Naive thymus-derived CD4-positive, alpha-beta T cell (primary cell): ENCODE results near the gene MPRIP. TPM values are rescaled to one million over a fixed set of nuclear protein-coding genes. Genes with fewer than 3 reads are reported as not detected.
"Not testable (repeated sequence)": the region's sequence is repeated elsewhere in the genome, so short reads cannot be mapped to it uniquely, and the experiment has no call there.

Experiments
- ATAC-seq: fragments of 150-1000 bp; cut with Tn5 transposase; 2 replicates; pipeline ENCODE4 v1.10.0; 2021; ENCODE audit warnings: mild to moderate bottlenecking, moderate library complexity
- CTCF ChIA-PET: fragments of 350-600 bp; sonication (Branson Sonifier 250); formaldehyde crosslinking; loops from one replicate; lab custom pipeline; 2021; ENCODE audit warnings: antibody characterized with exemption; lab: Charles Lee
- POLR2A ChIA-PET: fragments of 350-600 bp; sonication (Branson Sonifier 250); formaldehyde crosslinking; loops from one replicate; lab custom pipeline; 2021; ENCODE audit warnings: antibody characterized with exemption, inconsistent platforms; lab: Charles Lee
- DNase-seq, 9 donors: peaks; one replicate each; pipeline versions ENCODE4 v3.0.0 to v3.0.0-alpha.2; 2020 to 2022; ENCODE audit warnings: mixed read lengths in 1 of 9
- H3K27ac ChIP-seq: one replicate; pipeline ENCODE4 v1.7.0; 2013; ENCODE audit warnings: mild to moderate bottlenecking, low read depth, low read length, moderate library complexity
- H3K27me3 ChIP-seq, 2 donors: one replicate each; pipeline ENCODE4 v1.7.0; 2013; ENCODE audit warnings: low read length in 2 of 2, mild to moderate bottlenecking in 2 of 2, moderate library complexity in 2 of 2; ENCODE audit not compliant: control insufficient read depth in 2 of 2, insufficient read depth in 2 of 2
- H3K36me3 ChIP-seq, 3 experiments: 1 replicate in 2 of 3; 2 replicates in 1 of 3; pipeline ENCODE4 v1.7.0; 2013; ENCODE audit warnings: low read length in 3 of 3, mild to moderate bottlenecking in 3 of 3, moderate library complexity in 1 of 3; ENCODE audit not compliant: insufficient read depth in 3 of 3, control insufficient read depth in 2 of 3
- H3K4me1 ChIP-seq, 2 donors: one replicate each; pipeline ENCODE4 v1.7.0; 2013; ENCODE audit warnings: low read length in 2 of 2, mild to moderate bottlenecking in 2 of 2, moderate library complexity in 1 of 2; ENCODE audit not compliant: control insufficient read depth in 2 of 2, insufficient read depth in 2 of 2
- H3K4me3 ChIP-seq: 2 replicates; pipeline ENCODE4 v1.7.0; 2013; ENCODE audit warnings: mild to moderate bottlenecking, low read length
- H3K9me3 ChIP-seq, 3 experiments: 1 replicate in 2 of 3; 2 replicates in 1 of 3; pipeline ENCODE4 v1.7.0; 2013; ENCODE audit warnings: low read length in 3 of 3; ENCODE audit not compliant: control insufficient read depth in 2 of 3
- H3K27ac Mint-ChIP-seq, 9 donors: one replicate each; pipeline ENCODE4 v1.8.0; 2020 to 2022; ENCODE audit warnings: mixed read lengths in 9 of 9, mild to moderate bottlenecking in 8 of 9, moderate library complexity in 5 of 9, inconsistent platforms in 2 of 9
- H3K27me3 Mint-ChIP-seq, 5 donors: one replicate each; pipeline ENCODE4 v1.8.0; 2021 to 2022; ENCODE audit warnings: mixed read lengths in 5 of 5, mild to moderate bottlenecking in 1 of 5
- H3K36me3 Mint-ChIP-seq, 5 donors: one replicate each; pipeline ENCODE4 v1.8.0; 2020 to 2022; ENCODE audit warnings: mixed read lengths in 5 of 5, mild to moderate bottlenecking in 3 of 5, inconsistent platforms in 1 of 5
- H3K4me1 Mint-ChIP-seq, 7 donors: one replicate each; pipeline ENCODE4 v1.8.0; 2020 to 2022; ENCODE audit warnings: mixed read lengths in 7 of 7, mild to moderate bottlenecking in 3 of 7, inconsistent platforms in 1 of 7
- H3K4me3 Mint-ChIP-seq, 10 donors: one replicate each; pipeline ENCODE4 v1.8.0; 2020 to 2022; ENCODE audit warnings: mild to moderate bottlenecking in 10 of 10, mixed read lengths in 10 of 10, moderate library complexity in 6 of 10, inconsistent platforms in 2 of 10
- H3K9me3 Mint-ChIP-seq, 11 donors: one replicate each; pipeline ENCODE4 v1.8.0; 2020 to 2022; ENCODE audit warnings: mixed read lengths in 11 of 11, mild to moderate bottlenecking in 4 of 11, inconsistent platforms in 1 of 11, moderate library complexity in 1 of 11
- intact Hi-C, 2 donors: fragments of 100-400 bp; cut with micrococcal nuclease; formaldehyde crosslinking; loops; one replicate each; pipeline ENCODE4 v1.15.1; 2023
- polyA plus RNA-seq, 2 donors: library from polyadenylated mRNA; unstranded; fragments of 300-500 nt; fragmentation: Illumina TruSeq; gene quantifications; one replicate each; pipeline ENCODE4 v1.2.3, GENCODE V29; 2021
- total RNA-seq, 6 experiments: library from RNA in 5 of 6; stranded (reverse) in 5 of 6; gene quantifications; 1 replicate in 5 of 6; 2 replicates in 1 of 6; pipeline ENCODE4 v1.2.3 and lab custom pipeline; 2021 to 2026

MPRIP gene
- total and polyA plus RNA-seq, 7 experiments from 2014 or later = 18.6 to 259 (median 196) TPM

DNA sequence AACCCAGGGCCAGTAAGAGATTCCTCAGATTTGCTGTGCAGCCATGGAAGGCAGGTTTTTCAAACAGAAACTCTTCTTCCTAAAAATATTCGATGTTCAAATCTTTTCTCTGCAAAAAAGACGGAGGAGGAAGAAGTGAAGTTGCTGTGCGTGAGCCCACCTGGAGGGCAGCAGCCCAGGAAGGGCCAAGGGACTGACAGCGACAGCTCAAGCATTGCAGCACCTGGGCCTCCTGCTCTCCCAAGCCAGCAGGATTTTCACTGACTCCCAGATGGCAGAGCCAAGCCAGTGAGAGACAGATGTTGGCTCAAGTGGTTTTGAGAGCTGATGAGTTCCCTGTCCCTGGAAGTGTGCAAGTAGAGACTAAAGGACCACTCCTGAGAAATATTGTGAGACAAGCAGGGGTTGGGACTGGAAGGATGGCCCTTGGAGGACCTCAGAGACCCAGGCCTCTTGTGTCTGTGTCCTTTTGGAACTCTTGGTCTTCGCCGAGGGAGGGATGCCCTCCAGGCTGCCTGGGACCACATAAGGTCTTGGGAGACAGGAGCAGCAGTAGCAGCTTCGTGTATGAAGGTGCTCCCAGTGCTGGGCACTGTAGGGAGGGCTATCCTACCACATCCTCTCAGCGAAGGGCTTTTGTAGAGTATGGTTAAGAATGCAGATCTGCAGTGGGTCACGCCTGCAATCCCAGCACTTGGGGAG lies 41.0 kb upstream of the MPRIP start:
- DNase-seq = no peak
- peaks cover 0 to 7% (median 0%) of the 10 kb centered on the region in 5 donors for H3K27me3 Mint-ChIP-seq
- H3K27ac Mint-ChIP-seq = no peak overlapping the region
- no peaks in the 10 kb centered on the region for H3K36me3 Mint-ChIP-seq
- no peaks in the 10 kb centered on the region for H3K27me3 ChIP-seq
- no peaks in the 10 kb centered on the region for H3K9me3 Mint-ChIP-seq
- H3K4me1 Mint-ChIP-seq = peaks cover 0 to 5% (median 0%) of the 10 kb centered on the region in 7 donors
- intact Hi-C loops = loop anchor here (1.0 to 10.0 kb wide), 6 partner anchors 41 to 644 kb away; partner anchors contain the start of genes MPRIP (in 2 of the 2), FLCN (in 1 of the 2) and PLD6 (in 1 of the 2)
- ChIA-PET CTCF (interaction anchor here (2.1 kb wide), 1 partner anchor 311 kb away, joined by 10 read pairs; no protein-coding TSS in a partner anchor), POLR2A (no interaction called here)
- H3K27ac ChIP-seq = no peak overlapping the region
- H3K9me3 ChIP-seq = no peaks in the 10 kb centered on the region
- no peaks in the 10 kb centered on the region for H3K36me3 ChIP-seq
- no peak overlapping the region for H3K4me3 ChIP-seq
- ATAC-seq = no peak
- peaks cover 3 to 4% of the 10 kb centered on the region in 2 donors for H3K4me1 ChIP-seq
- no peak overlapping the region for H3K4me3 Mint-ChIP-seq

DNA sequence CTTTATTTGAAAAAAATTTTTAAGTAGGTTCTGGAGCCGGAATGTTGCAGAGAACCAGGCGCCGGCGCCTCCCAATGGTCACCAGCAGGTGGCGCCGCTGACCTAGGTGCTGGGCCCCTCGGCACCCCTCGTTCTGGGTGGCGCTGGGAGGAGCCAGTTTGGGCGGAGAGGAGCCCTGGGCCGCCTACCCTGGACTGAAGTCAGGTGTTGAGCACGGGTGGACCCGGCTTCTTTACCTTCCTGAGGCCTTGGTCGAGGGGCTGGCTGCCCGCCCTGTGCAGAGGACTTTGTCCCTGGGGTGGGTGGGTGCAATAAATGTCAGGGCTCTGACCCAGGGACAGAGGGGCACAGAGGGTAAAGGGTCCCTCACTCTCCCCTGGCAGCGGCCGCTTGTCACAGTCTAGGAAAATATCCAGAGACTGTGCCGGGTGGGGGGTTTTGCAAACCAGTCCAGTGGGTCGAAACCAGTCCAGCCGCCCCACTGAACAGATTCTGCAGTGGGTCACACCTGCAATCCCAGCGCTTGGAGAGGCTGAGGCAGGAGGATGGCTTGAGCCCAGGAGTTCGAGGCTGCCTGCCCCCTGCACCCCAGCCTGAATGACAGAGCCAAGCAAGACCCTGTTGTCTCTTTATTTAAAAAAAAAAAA lies 40.3 kb upstream of the MPRIP start:
- Histone ChIP-seq H3K4me3 (no peak overlapping the region), H3K9me3 (no peaks in the 10 kb centered on the region), H3K27ac (no peak overlapping the region), H3K36me3 (no peaks in the 10 kb centered on the region), H3K27me3 (no peaks in the 10 kb centered on the region), H3K4me1 (peaks cover 3 to 4% of the 10 kb centered on the region in 2 donors)
- H3K27me3 Mint-ChIP-seq = peaks cover 0 to 7% (median 0%) of the 10 kb centered on the region in 5 donors
- H3K4me3 Mint-ChIP-seq = no peak overlapping the region
- peak; percentile 46 to 81 (median 74) for DNase-seq
- intact Hi-C loops = loop anchor here (1.0 to 10.0 kb wide), 8 partner anchors 40 to 643 kb away; partner anchors contain the start of genes MPRIP (in 2 of the 2), FLCN (in 1 of the 2) and PLD6 (in 1 of the 2)
- ChIA-PET CTCF (interaction anchor here (0.6 to 2.1 kb wide), 3 partner anchors 9 to 310 kb away, joined by 3 to 10 read pairs (median 3); no protein-coding TSS in a partner anchor), POLR2A (no interaction called here)
- no peaks in the 10 kb centered on the region for H3K9me3 Mint-ChIP-seq
- H3K27ac Mint-ChIP-seq = no peak overlapping the region
- H3K36me3 Mint-ChIP-seq = no peaks in the 10 kb centered on the region
- H3K4me1 Mint-ChIP-seq = peaks cover 0 to 5% (median 0%) of the 10 kb centered on the region in 7 donors
- peak; percentile 85 for ATAC-seq

DNA sequence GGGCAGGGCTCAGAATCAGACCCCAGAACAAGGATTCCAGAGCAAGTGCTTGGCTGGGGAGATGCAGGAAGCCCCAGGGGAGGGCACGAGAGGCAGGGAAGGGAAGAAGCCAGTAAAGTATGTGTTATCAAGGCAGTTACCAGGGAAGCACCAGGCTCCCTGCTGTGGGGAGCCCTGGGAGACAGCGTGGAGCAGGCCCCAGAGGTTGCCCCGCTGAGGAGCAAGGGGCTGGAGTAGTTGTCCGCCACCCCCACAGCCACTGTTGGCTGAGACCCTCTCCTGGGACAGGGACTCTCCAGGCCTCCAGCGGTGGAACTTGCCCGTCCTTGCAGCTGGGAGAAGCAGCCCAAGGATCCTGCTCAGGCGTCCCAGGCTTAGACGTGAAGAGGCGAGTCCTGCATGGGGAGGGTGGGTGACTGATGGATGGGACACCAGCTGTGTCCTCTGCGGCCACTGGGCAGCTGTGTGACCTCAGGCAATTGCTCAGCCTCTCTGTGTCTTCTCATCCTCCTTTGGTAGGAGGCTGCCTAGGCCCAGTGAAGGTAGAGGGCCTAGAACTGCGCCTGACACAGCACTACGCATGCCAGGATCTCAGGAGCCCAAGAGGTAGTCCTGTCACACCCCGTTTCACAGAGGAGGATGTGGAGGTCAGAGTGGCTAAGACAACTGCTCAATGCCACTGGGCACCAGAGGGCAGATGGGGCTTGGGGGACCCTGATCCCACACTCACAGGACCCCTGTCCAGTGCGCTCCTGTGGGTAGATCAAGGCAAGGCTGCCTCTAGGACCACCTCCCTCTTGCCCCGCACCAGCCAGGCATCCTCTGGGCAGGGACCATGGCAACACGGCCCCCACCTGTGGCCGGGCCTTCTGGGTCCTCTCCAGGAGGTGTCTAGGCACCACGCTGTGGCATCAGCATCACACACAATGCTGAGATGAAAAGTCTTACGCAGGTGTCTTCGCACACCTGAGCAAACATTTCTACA lies 39.2 kb upstream of the MPRIP start:
- not testable (repeated sequence) for H3K4me3 ChIP-seq, ATAC-seq
- CTCF ChIA-PET = interaction anchor here (0.6 to 0.7 kb wide), 2 partner anchors 10 to 206 kb away, joined by 3 read pairs; no protein-coding TSS in a partner anchor

DNA sequence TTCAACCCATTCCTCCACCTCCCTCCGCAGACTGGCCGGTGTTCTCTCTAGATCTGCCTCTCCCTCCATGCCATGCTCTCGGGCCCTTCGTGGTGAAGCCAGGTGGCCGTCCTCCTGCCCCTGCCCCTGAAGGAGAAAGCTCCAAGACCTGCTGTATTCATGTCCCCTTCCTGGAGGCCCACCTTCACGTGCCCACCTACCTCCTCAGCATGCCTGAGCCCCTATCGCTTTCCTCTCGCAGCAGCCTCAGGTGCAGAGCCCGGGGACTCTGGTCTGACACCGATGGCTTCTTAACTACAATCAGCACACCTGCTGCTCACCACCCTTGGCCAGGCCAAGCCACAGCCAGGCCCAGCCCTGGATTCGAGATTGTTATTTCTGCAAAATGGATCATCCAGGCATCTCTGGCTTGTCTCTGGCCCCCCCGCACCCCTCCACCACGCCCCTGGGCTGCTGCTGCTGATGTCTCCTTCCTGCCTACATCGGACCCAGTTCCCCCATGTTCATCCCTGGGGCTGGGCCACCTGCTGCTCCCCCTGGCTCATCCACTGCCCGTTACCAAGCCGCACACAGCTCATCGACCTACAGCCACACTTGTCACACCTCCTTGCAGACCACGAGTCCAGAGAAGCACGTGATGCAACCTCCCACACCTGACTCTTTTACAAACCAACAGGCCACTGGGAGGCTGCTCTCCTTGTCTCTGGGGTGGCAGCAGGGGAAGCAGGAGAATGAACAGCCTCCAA lies 37.8 kb upstream of the MPRIP start:
- no peak for DNase-seq
- H3K4me1 ChIP-seq = peaks cover 3 to 4% of the 10 kb centered on the region in 2 donors
- H3K36me3 Mint-ChIP-seq = no peaks in the 10 kb centered on the region
- H3K4me1 Mint-ChIP-seq = peaks cover 0 to 5% (median 0%) of the 10 kb centered on the region in 7 donors
- no peak for ATAC-seq
- H3K27ac Mint-ChIP-seq = no peak overlapping the region
- H3K27me3 ChIP-seq = no peaks in the 10 kb centered on the region
- no peaks in the 10 kb centered on the region for H3K9me3 Mint-ChIP-seq
- ChIA-PET CTCF (interaction anchor here (0.6 kb wide), 1 partner anchor 1817 kb away, joined by 3 read pairs; no protein-coding TSS in a partner anchor), POLR2A (no interaction called here)
- no peak overlapping the region for H3K4me3 ChIP-seq
- intact Hi-C loops = loop anchor here (5.0 to 10.0 kb wide), 4 partner anchors 38 to 640 kb away; partner anchors contain the start of genes MPRIP (in 2 of the 2), FLCN (in 1 of the 2) and PLD6 (in 1 of the 2)
- H3K4me3 Mint-ChIP-seq = no peak overlapping the region
- H3K27me3 Mint-ChIP-seq = peaks cover 0 to 7% (median 0%) of the 10 kb centered on the region in 5 donors
- no peaks in the 10 kb centered on the region for H3K9me3 ChIP-seq
- no peak overlapping the region for H3K27ac ChIP-seq
- no peaks in the 10 kb centered on the region for H3K36me3 ChIP-seq

More for the DNA sequence above, 39.2 kb upstream of the MPRIP start:
- H3K4me3 Mint-ChIP-seq, H3K4me1 Mint-ChIP-seq, DNase-seq, POLR2A ChIA-PET, H3K27ac Mint-ChIP-seq, H3K9me3 ChIP-seq, H3K4me1 ChIP-seq, H3K27me3 Mint-ChIP-seq, H3K36me3 ChIP-seq, H3K27ac ChIP-seq, H3K9me3 Mint-ChIP-seq, H3K36me3 Mint-ChIP-seq, H3K27me3 ChIP-seq: not testable (repeated sequence)
- intact Hi-C loops = loop anchor here (1.0 to 10.0 kb wide), 6 partner anchors 39 to 642 kb away; partner anchors contain the start of genes MPRIP (in 2 of the 2), FLCN (in 1 of the 2) and PLD6 (in 1 of the 2)

DNA sequence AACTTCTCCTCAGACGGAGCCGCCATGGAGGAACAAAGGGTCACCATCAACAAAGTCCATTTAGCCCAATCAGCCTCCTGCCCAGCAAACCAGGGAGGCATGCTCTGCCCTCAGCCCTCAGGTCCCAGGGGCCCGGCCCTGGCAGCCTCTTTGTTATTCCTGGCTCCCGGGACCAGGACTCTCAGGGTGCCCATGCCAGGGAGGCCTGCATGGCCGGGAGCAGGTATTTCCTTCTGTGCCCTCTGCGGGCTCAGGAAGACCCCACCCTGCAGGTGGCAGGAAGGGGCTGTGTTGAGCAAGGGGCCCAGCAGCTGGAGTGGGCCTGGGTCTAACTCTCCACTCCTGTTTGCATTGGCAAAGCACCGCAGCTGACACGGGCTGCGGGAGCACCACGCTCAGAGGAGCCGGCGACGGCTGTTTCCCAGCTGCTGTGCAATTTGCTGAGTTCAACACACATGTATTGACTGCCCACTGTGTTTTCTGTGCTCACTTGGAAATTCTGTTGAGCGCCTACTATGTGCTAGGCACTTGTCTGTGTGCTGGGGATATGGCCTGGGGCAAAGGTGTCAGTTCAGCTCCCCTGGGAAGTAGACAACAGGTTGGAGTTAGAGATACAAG lies 37.2 kb upstream of the MPRIP start:
- H3K27me3 Mint-ChIP-seq, H3K9me3 Mint-ChIP-seq, H3K4me3 Mint-ChIP-seq, H3K27ac ChIP-seq, DNase-seq, CTCF ChIA-PET, H3K36me3 Mint-ChIP-seq, H3K4me3 ChIP-seq, H3K36me3 ChIP-seq, H3K27me3 ChIP-seq, H3K9me3 ChIP-seq, H3K27ac Mint-ChIP-seq, H3K4me1 ChIP-seq, POLR2A ChIA-PET, H3K4me1 Mint-ChIP-seq, ATAC-seq: not testable (repeated sequence)
- intact Hi-C loops = loop anchor here (5.0 to 10.0 kb wide), 4 partner anchors 37 to 640 kb away; partner anchors contain the start of genes MPRIP (in 2 of the 2), FLCN (in 1 of the 2) and PLD6 (in 1 of the 2)
